T-helper 2 cell treated with Interferon-gamma antibody and Interleukin-4, amounts not matched to agents 100 ng/mL and 5 ng/mL, for 36 hours (primary cell): ENCODE results near the gene MYOM1. TPM values are rescaled to one million over a fixed set of nuclear protein-coding genes. Genes with fewer than 3 reads are reported as not detected.

Experiments
- intact Hi-C: fragments of 100-400 bp; cut with micrococcal nuclease; formaldehyde crosslinking; loops from one replicate; pipeline ENCODE4 v1.15.1; 2023
- total RNA-seq: library from RNA; stranded (reverse); gene quantifications from 2 replicates; pipeline ENCODE4 v1.2.3, GENCODE V29; 2022

The MYOM1 gene
- total RNA-seq, 1 donor from 2014 or later: 1.5 TPM

DNA sequence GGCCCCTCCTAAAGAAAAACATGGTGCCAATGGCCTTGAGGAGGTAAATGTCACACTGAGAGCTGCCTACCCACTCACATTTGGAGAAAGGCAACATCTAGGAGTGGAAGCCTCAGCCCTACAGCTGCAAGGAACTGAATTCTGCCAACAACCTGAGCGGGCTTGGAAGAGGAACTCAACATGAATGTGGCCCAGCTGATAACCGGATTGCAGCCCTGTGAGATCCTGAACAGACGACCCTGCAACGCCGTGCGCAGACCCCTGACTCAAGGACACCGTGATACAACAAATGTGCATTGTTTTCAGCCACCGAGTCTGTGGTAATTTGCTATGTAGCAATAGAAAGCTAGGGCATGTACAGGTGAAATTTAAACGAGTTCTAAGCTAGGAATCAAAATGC, 99.4 kb downstream of the MYOM1 start:
- intact Hi-C loops: no loop called here

DNA sequence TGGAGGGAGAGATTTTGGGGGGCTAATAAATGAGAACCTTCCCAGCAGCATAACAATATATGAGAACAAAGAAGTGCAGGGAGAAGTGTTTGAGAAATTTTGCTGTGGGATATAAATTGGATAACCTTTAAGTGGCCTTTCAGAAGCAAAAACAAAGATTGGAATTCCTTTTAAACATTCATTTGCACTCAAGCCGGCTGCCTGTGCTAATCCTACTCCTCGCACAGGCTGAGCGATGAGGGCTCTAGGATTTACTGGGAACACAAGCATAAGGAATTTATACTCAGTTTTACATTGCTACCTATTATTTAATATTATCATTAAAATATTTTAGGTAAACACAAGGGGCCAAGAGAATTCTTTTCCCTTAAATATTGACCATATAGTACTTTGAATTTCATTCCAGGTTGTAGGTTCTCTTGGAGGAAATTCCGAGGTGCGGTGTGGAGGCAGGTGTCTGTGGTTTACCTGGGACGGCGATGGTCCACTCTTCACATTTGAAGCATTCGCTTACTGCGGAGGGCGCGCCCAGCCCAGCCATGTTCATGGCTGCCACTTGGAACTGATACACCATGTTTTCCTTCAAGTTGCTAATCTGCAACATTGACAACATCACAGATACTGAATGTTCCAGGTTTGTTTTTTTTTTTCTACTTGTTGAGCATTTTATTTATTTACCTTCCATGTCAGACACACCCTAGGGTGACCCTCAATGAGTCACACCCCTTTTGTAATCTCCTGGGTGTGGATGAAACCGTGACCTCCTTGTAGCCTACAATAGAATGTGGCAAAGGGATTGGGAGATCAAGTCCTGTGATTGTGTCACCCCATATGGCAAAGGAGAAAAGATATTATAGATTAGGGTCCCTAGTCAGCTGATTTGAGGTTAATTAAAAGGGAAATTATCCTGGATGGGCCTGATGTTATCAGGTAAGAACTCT, 100.1 kb downstream of the MYOM1 start:
- intact Hi-C loops: no loop called here

DNA sequence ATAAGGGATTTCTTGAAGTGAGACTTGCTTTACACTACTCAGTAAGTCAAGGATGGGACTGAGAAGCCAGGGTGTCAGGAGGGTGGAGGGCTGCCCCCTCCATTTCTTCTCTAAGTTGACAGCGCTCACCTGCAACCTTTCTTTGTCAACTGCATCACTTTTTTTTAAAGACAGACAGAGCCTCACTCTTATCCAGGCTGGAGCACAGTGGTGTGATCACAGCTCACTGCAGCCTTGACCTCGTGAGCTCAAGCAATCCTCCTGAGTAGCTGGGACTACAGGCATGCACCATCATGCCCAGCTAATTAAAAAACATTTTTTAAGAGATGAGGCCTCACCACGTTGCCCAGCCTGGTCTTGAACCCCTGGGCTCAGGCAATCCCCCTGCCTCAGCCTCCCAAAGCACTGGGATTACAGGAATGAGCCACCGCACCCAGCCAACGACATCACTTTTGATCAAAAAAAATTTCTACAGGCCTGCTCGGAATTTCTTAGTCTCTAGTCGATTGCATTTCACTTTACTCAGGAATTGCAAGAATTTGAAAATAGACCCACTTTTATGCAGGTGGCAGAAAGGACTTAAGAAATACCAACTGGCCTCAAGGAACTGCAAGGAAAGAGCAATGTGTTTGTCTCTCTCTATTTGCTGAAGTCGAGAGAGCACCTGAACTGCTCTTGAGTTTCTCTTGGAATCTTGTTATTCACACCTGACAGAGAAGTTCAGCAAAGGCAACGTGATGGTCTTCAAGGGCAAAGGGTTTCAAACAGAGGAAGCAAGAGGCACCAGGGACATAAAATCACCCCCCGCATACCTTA, 101.4 kb downstream of the MYOM1 start:
- intact Hi-C loops: no loop called here

DNA sequence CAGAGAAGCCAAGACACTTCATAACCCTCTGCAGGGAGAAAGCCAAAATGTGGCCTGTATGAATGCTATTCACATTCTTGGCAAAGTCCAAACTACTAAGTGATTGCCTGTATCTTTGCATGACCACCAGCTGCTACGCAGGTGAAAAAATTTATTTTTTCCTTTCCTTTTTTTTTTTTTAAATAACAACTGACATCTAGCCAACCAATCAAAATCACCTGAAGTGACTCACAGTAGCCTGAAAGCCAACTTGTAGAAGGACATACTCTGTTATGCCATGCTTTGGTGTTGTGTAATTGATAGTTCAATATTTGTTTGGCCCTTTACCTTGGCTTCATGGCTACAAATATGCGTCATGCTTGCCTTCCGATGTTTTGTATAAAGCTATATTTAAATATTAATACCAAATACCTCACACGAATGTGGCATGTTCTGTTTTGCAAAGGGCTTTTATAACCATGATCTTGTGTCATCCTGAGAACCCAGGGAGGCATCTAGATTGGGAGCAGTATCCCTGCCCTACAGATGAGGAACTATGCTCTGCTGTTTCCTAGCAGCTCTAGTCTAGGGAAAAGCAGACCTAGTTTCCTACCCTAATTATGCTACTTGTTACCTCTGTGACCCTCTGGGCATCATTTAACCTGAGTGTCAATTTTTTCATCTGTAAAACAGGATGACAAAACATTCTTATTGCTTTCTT, 102.1 kb downstream of the MYOM1 start:
- intact Hi-C loops: no loop called here

DNA sequence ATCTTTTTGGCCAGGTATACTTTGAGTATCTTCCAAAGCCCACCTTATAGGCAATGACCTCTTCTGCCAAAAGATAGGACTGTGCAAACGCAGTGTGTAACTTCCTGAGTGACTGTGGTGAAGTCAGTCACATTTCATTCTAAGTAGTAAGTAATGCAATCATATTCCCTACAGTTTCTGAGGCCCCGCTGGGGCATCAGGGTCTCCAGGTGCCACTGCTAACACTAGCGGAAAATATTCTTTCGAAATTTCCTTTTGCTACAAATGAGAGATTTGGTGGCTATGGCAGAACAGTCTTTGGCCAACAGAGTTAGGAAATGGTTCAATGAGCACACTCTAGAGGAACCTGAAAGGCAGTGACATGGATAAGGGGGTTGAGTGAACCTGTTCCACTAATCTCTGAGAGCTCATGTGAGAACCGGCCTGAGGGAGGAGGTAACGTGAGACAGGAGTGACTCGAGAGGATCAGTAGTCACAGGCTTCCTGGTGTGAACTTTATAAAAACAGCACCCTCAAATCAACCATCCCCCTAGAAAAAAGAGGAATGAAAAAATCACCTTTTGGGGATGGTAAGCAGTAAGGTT, 104.2 kb downstream of the MYOM1 start:
- intact Hi-C loops: no loop called here

DNA sequence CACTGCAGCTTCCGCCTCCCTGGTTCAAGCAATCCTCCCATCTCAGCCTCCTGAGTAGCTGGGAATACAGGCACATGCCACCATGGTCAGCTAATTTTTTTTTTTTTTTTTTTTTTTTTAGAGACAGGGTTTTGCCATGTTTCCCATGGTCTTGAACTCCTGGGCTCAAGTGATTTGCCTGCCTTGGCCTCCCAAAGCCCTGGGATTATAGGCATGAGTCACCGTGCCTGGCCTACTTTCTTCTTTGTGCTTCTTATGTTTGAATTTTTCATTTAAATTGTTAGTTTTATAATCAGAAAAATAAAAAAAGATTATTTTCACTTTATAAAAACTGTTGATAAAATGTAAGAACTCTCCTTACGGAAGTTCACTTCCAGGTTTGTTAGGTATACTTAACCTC, 105.3 kb downstream of the MYOM1 start:
- intact Hi-C loops: no loop called here

DNA sequence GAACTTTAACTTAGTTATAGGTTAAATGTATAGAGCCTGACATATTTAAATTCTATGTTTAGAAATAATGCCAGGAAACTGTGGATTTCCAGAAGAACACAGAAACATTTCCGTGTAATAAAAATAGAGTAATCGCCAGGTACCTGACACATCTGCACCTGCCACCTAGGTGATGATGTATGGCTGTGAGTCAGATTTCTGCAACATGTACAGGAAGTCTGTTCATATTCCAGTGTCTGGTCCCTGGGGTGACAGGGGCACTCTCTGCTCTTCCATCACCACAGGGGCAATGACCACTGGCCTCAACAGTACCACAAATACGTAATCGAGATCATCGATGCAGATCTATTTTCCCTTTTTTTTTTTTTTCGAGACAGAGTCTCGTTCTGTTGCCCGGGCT, 105.7 kb downstream of the MYOM1 start:
- intact Hi-C loops: no loop called here

DNA sequence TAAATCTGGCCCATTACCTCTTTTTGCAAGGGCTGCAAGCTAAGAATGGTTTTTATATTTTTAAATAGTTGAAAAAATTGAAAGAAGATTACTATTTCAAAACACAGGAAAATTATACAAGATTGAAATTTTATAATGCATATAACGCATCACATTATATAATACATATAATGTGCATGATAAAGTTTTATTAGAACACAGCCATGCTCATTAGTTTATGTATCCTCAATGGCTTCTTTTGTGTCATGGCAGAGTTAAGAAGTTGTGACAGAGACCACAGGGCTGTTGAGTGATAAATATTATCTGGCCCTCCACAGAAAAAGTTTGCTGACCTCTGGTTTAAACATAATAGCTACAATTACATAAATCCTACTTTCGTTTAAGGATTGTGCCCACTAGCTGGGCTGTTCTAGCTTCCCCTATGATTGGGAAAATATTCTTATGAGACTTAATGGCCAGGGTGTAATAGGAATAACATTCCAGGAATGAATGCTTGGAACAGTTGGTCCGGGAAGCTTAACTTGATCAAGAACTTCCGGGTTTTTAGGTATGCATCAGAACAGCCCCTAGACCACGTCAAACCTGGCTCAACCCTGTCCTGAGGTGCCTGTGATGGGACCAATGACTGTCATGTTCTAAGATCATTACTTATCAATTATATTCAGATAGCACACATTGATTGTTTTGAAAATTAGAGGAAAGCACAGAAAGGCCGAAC, 108.1 kb downstream of the MYOM1 start:
- intact Hi-C loops: no loop called here

DNA sequence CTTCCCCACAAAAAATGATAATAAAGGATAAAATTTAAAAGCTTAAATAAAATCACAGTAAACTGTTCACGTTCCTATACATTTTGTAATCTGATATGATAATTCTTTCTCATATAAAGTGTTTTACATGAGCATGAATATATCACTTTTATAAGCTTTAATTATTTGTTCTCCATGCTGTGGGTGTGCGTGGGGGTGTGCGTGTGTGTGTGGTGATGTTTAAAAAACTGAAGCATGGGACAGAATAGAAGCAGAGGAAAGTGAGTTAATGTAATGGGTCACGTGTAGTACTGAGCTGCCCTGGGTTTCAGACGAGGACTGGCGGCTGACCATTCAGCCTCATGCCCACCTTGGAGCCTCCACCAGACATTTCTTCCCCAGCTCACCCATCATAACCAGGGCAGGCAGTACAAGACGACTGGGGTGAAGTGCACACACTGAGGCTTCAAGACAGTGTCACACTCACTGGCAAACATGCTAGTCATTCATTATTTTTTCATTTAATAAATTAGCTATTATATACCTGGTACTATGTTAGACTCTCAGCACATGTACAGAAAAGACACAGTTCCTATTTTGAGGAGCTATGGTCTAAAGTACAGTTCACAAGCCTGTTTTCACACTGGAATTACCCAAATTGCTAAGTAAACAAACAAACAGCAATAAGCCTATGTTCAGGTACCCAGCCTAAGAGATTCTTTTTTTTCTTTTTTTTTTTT, 109.6 kb downstream of the MYOM1 start:
- intact Hi-C loops: no loop called here

DNA sequence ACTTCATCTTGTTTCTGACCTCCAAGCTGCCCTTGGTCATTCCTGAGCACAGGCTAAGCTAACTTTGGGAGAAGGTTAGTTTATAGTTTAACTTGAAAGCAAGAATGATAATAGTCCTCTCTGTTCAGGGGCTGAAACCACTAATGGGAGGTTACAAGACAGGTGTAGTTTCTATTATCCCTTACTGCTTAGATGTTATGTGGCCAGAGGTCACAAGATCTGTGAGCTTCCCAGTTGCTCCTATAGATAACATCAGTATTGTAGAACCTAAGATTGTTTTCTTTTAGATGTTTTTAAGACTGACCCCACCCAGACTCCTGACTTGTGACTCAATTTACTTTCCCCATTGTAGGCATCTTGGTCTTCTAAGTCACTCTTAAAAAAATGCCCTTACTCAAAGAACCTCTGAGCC, 112.0 kb downstream of the MYOM1 start:
- intact Hi-C loops: no loop called here

DNA sequence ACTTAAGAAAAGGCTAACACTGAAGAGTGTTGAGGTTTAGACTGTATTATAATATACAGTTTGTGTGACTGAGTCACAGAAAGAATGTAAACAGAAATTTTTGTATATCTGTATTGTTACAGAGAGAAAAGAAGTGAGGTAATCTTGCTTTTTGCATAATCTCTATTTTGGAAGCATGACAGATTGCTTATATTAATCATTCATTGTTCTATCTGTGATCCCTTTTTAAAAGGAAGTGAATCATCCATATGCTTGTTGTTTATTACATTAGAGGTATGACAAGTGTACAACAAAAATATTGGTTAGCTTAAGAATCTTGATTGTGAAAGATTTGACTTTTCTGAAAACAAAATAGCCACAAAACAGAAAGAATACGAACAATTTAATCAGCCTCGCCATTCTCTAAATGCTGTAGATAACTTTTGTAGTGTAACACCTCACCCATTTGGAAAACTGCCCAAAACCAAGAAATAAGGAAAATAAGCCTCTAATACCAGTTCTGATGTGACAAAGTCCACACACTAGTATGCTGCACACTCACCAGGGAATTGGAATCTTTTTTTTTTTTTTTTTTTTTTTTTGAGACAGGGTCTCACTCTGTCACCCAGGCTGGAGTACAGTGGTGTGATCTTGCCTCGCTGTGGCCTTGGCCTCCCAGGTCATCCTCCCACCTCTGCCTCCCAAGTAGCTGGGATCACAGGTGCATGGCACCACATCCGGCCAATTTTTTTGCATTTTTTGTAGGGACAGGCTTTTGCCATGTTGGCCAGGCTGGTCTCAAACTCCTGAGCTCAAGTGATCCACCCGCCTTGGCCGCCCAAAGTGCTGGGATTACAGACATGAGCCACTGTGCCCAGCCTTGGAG, 115.3 kb downstream of the MYOM1 start:
- intact Hi-C loops: no loop called here

DNA sequence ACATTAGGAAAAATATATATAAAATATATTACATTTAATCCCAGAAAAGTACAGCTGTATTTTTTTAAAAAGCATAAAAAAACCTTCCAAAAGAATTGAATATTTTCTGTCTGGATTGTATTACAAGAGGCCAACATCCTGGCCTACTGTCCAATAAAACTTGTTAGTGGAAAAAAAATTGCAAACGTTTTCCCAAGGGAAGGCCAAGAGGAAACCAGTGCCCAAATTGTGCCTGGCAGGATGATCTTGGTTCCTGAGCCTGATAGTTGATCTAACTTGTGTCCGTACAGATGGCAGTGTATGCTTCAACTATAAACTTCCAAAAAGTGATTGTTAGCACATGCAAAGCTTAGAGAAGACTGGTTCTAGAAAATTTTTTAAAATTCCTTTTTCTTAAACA, 116.2 kb downstream of the MYOM1 start:
- intact Hi-C loops: no loop called here

DNA sequence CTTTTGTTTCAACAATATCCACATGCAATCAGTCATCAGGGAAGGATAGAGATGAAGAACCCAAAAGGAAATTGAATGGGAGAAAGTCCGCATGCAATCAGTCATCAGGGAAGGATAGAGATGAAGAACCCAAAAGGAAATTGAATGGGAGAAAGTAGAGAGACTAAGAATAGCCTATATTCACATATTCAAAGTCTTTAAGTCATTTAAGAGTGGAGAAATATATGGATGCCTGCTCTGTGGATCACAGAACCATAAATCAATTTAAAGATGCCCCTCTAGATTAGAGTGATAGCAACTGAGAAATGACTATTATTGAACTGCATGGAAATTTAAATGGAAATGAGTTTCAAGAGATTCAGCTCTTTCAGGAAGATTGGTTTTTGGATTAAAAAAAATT, 116.8 kb downstream of the MYOM1 start:
- intact Hi-C loops: no loop called here

DNA sequence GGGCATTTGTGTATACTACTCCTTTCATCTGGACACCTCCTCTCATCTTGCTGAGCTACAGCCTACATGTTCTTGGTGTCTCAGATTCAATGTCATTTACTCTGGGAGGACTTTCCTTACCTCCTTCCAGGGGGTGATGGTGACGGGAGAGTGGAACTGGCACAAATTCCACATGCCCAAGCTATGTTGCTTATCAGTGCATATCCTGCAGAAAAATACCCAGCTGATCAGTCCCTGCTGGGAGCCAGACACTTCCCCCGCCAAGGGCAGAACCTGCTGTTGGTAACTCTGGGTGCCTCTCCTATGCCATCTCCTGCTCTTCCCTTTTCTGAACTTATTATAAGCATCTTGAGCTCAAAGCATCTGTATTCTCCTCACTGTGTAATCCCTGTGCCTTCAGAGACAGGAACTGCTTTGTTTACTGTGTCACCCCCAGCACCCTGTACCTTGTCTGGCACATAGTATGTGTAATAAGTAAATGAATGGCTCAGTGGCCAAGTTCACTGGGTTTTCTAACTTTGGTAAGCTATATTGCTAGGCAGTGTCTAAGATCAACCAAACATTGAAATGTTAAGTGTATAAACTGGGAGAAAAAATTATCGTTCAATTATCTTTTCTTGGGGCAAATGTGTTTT, 119.2 kb downstream of the MYOM1 start:
- intact Hi-C loops: no loop called here

DNA sequence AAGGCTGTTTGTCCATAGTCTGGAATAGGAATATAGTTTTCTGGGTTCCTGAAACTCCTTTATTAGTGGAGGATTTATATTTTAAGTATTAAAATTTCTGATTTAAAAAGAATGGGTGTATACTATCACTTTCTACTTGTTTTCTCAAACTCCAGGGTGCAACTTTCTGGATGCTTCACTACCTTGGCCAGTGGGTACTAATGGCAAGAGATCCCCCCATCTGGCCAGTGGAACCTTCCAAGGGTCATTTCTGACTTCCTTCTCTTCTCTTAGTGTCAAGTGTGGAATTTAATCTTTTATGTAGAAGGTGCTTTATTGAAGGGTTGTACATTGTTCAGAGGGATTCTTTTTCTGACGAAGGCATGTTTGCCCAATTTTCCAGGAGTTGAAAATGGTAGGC, 120.4 kb downstream of the MYOM1 start:
- intact Hi-C loops: no loop called here

DNA sequence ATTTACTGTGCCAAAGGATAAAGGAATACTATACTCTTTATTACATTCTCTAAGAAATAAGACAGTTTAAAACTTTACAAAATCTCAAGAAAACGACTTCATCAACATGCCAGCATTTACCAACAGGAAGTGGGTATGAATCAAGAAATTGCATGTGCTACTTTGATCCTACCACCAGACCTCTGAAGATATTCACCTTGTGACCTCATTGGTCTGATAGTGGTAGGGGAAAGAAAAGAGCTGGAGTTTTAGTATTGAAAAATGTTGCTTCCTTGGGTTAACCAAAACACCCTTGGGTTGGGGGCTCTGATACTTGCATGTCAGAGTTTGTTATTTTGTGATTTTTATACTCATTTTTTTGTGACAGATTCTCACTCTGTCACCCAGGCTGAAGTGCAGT, 122.7 kb downstream of the MYOM1 start:
- intact Hi-C loops: no loop called here

DNA sequence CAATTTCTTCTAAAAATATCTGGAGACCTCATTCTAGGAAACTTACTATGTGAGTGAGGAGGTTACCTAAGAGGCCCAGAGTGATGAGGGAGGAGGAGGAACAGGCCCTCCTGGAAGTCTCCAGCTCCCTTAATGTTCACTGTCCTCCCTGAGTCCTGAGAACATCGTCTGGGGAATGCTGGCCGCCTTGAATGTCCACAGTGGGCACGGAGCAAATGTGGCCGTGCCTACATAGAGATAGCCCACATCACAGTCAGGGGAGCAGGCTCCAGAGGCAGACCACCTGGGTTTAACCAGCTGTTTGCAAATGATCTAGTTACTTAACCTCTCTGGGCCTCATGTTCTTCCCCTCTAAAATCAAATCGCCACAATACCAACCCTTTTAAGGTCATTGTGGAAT, 123.8 kb downstream of the MYOM1 start:
- intact Hi-C loops: no loop called here

DNA sequence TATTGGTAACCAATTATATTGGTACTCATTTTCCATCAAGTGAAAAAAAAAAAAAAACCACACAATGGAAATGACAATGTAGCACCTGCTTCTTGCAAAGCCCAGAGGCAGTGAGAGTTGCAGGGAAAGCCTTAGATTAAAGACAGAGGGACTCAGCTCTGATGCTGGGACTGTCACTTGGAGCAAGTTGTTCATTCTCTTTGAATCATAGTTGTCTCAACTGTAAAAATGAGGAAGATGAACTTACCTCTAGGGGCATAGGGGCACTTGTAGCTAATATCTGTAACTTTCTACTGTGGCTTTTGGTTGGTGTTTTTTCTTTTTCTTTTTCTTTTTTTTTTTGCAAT, 125.5 kb downstream of the MYOM1 start:
- intact Hi-C loops: no loop called here
